Gastroesophageal sphincter (tissue), 3 donors: ENCODE results near the gene TMEM131L.

Experiments used
- CTCF ChIP-seq, 4 experiments: fragments of 200-600 bp in 2 of 4; fragments of 450-650 bp in 2 of 4; sonication (generic) in 1 of 4; IDR thresholded peaks; one replicate each; pipeline ENCODE4 v1.5.1; 2017 to 2019; ENCODE audit warnings: antibody characterized with exemption in 4 of 4, mild to moderate bottlenecking in 2 of 4, moderate library complexity in 2 of 4
- EP300 ChIP-seq: sonication (generic); formaldehyde crosslinking; IDR thresholded peaks from one replicate; pipeline ENCODE4 v1.6.1; 2017; ENCODE audit warnings: antibody characterized with exemption, mild to moderate bottlenecking
- POLR2A ChIP-seq, 2 donors: fragments of 450-650 bp; IDR thresholded peaks; one replicate each; pipeline ENCODE4 v1.6.1; 2017; ENCODE audit warnings: antibody characterized with exemption in 2 of 2, mild to moderate bottlenecking in 2 of 2, moderate library complexity in 1 of 2
- POLR2AphosphoS5 ChIP-seq: sonication (generic); formaldehyde crosslinking; IDR thresholded peaks from one replicate; pipeline ENCODE4 v1.6.1; 2017; ENCODE audit warnings: antibody characterized with exemption

- TF ChIP-seq CTCF (IDR thresholded peaks at IDR 0.05) (no peak), POLR2AphosphoS5 (no peak), POLR2A (IDR thresholded peaks at IDR 0.05) (no peak), EP300 (no peak)
Observed at GRCh38 chr4:153448003-153448731, 18.0 kb upstream of the TMEM131L start.
